OCI-LY1 (cell line): ENCODE data around the gene CDKAL1.

Experiments
- H2AFZ ChIP-seq: fragments of 200-600 bp; sonication (generic), shearing (Covaris generic); 2 replicates; pipeline ENCODE4 v1.6.0; 2014; ENCODE audit warnings: antibody characterized with exemption, mild to moderate bottlenecking, low read length
- H3F3A ChIP-seq: fragments of 200-600 bp; sonication (generic), shearing (Covaris generic); 2 replicates; pipeline ENCODE4 v1.6.0; 2014; ENCODE audit warnings: mild to moderate bottlenecking, antibody characterized with exemption, low read length, moderate library complexity; ENCODE audit not compliant: insufficient read depth
- H3K27ac ChIP-seq: fragments of 200-600 bp; sonication (generic); 2 replicates; pipeline ENCODE4 v1.5.1; 2014; ENCODE audit warnings: low read length, mixed run types, mild to moderate bottlenecking, low read depth; ENCODE audit not compliant: poor library complexity, severe bottlenecking
- H3K27me3 ChIP-seq: fragments of 200-600 bp; sonication (generic); 2 replicates; pipeline ENCODE4 v1.6.0; 2014; ENCODE audit warnings: antibody characterized with exemption, mild to moderate bottlenecking, low read length, moderate library complexity; ENCODE audit not compliant: insufficient read depth
- H3K36me3 ChIP-seq: fragments of 200-600 bp; sonication (generic); 2 replicates; pipeline ENCODE4 v1.6.1; 2014; ENCODE audit warnings: mild to moderate bottlenecking, antibody characterized with exemption, low read length, moderate library complexity, mixed read lengths; ENCODE audit not compliant: insufficient read depth
- H3K4me1 ChIP-seq: fragments of 200-600 bp; sonication (generic); 2 replicates; pipeline ENCODE4 v1.5.1; 2014; ENCODE audit warnings: mild to moderate bottlenecking, low read length, moderate library complexity; ENCODE audit not compliant: insufficient read depth, severe bottlenecking
- H3K4me2 ChIP-seq: fragments of 200-600 bp; sonication (generic), shearing (Covaris generic); 2 replicates; pipeline ENCODE4 v1.6.1; 2014; ENCODE audit warnings: low read length
- H3K4me3 ChIP-seq: fragments of 200-600 bp; sonication (generic); 2 replicates; pipeline ENCODE4 v1.5.1; 2014; ENCODE audit warnings: low read length, low read depth, mild to moderate bottlenecking, mixed read lengths; ENCODE audit not compliant: poor library complexity, severe bottlenecking
- H3K79me2 ChIP-seq: fragments of 200-600 bp; shearing (Covaris generic); 2 replicates; pipeline ENCODE4 v1.6.1; 2016; ENCODE audit warnings: mixed run types, low read length, mixed read lengths; ENCODE audit not compliant: insufficient read depth
- H3K9ac ChIP-seq: fragments of 200-600 bp; sonication (generic), shearing (Covaris generic); 2 replicates; pipeline ENCODE4 v1.6.1; 2014; ENCODE audit warnings: mild to moderate bottlenecking, low read length, mixed read lengths
- H3K9me2 ChIP-seq: fragments of 200-600 bp; sonication (generic), shearing (Covaris generic); 2 replicates; pipeline ENCODE4 v1.6.1; 2014; ENCODE audit warnings: low read depth, mild to moderate bottlenecking, low read length, mixed read lengths
- H3K9me3 ChIP-seq: fragments of 200-600 bp; shearing (Covaris generic); 2 replicates; pipeline ENCODE4 v1.6.1; 2014; ENCODE audit warnings: low read length, mixed read lengths
- H4K20me1 ChIP-seq: fragments of 200-600 bp; sonication (generic), shearing (Covaris generic); 2 replicates; pipeline ENCODE4 v1.6.0; 2016; ENCODE audit warnings: mild to moderate bottlenecking, low read length; ENCODE audit not compliant: insufficient read depth
- CTCF ChIP-seq: fragments of 200-600 bp; sonication (generic), shearing (Covaris generic); IDR thresholded peaks from 2 replicates; pipeline ENCODE4 v1.5.1; 2017; ENCODE audit warnings: mild to moderate bottlenecking, antibody characterized with exemption, low read length, moderate library complexity, mixed read lengths
- EZH2 ChIP-seq: fragments of 200-600 bp; sonication (generic), shearing (Covaris generic); IDR thresholded peaks from 2 replicates; pipeline ENCODE4 v1.8.0; 2017; ENCODE audit warnings: borderline replicate concordance, mixed run types, mild to moderate bottlenecking, antibody characterized with exemption, low read length, moderate library complexity, mixed read lengths

CDKAL1 gene

GRCh38 chr6:20763296-20763695 is 229.0 kb downstream of the CDKAL1 start:
- no peaks in the 10 kb centered on the region for H3K9me2 ChIP-seq
- no peaks in the 10 kb centered on the region for H3K4me1 ChIP-seq
- H3K27me3 ChIP-seq, result no peaks in the 10 kb centered on the region
- no peak overlapping the region for H2AFZ ChIP-seq
- H3F3A ChIP-seq, result no peaks in the 10 kb centered on the region
- no peaks in the 10 kb centered on the region for H4K20me1 ChIP-seq
- H3K27ac ChIP-seq, result no peak overlapping the region
- H3K36me3 ChIP-seq, result 0 out of 2 replicates have a peak, but pooled peaks cover 5% of the 10 kb centered on the region
- H3K79me2 ChIP-seq, result no peaks in the 10 kb centered on the region
- H3K9me3 ChIP-seq, result no peaks in the 10 kb centered on the region
- no peak overlapping the region for H3K4me2 ChIP-seq
- no peak for TF ChIP-seq EZH2
- TF ChIP-seq CTCF, result no peak
- H3K4me3 ChIP-seq, result no peak overlapping the region
- no peak overlapping the region for H3K9ac ChIP-seq

- no peaks in the 10 kb centered on the region for H3F3A ChIP-seq
- no peak overlapping the region for H3K4me2 ChIP-seq
- no peaks in the 10 kb centered on the region for H3K9me2 ChIP-seq
- H3K27me3 ChIP-seq, result no peaks in the 10 kb centered on the region
- no peak overlapping the region for H3K9ac ChIP-seq
- H3K4me1 ChIP-seq, result no peaks in the 10 kb centered on the region
- no peaks in the 10 kb centered on the region for H4K20me1 ChIP-seq
- no peaks in the 10 kb centered on the region for H3K36me3 ChIP-seq
- no peaks in the 10 kb centered on the region for H3K9me3 ChIP-seq
- TF ChIP-seq EZH2 (no peak), CTCF (no peak)
- no peak overlapping the region for H2AFZ ChIP-seq
- no peaks in the 10 kb centered on the region for H3K79me2 ChIP-seq
- H3K27ac ChIP-seq, result no peak overlapping the region
- no peak overlapping the region for H3K4me3 ChIP-seq
Measured at GRCh38 chr6:20769631-20770030, 235.4 kb downstream of the CDKAL1 start.

GRCh38 chr6:20770773-20771172 is 236.5 kb downstream of the CDKAL1 start:
- H3K27ac ChIP-seq, result no peak overlapping the region
- no peaks in the 10 kb centered on the region for H3K9me3 ChIP-seq
- H3K4me2 ChIP-seq, result no peak overlapping the region
- H2AFZ ChIP-seq, result no peak overlapping the region
- H3K79me2 ChIP-seq, result no peaks in the 10 kb centered on the region
- no peaks in the 10 kb centered on the region for H3K4me1 ChIP-seq
- H3K36me3 ChIP-seq, result no peaks in the 10 kb centered on the region
- no peaks in the 10 kb centered on the region for H3K9me2 ChIP-seq
- H3K9ac ChIP-seq, result no peak overlapping the region
- H3K27me3 ChIP-seq, result no peaks in the 10 kb centered on the region
- no peak overlapping the region for H3K4me3 ChIP-seq
- TF ChIP-seq EZH2 (no peak), CTCF (no peak)
- H4K20me1 ChIP-seq, result no peaks in the 10 kb centered on the region
- no peaks in the 10 kb centered on the region for H3F3A ChIP-seq
